GDM1 (cell line): ENCODE measurements around the gene FAM131C.
"Not testable (repeated sequence)": the region's sequence is repeated elsewhere in the genome, so short reads cannot be mapped to it uniquely, and the experiment has no call there.

ENCODE experiments used
- DNase-seq: peaks from one replicate; lab custom pipeline; 2025; lab: John Stamatoyannopoulos, UW

Gene FAM131C

DNA sequence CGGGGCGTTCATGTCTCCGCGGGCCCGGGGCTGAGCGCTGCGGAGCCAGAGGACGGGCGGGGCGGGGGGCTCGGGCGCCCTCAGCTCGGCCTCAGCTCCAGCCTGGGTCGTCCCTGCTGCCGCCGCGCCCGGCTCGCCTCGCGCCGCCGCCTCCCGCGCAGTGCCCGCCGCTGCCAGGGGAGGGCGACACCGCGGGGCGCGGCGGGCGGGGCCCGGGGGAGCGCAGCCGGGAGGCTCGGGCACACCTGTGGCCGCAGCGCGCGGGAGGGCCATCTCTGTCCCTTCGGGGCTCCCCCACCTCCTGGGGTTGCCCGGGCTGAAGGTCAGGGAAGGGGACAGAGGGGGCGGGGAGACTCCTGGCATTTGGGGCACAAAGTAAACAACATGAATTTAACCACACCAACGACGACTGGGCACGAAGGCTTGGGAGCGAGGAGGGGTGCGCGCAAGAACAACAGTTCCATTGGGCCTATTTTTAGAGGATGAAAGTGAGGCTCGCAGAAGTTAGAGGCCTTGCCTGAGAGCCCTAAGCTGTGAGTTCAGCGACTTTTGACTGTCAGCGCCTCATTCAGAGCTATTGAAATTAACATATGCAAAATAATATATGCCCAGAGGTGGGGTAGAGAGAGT is at the start of gene FAM131C:
TSS of gene FAM131C (minus strand) at position 162 of the 630 bp plus-strand sequence. CDS start 209 bp downstream, outside the sequence.
- no peak for DNase-seq

DNA sequence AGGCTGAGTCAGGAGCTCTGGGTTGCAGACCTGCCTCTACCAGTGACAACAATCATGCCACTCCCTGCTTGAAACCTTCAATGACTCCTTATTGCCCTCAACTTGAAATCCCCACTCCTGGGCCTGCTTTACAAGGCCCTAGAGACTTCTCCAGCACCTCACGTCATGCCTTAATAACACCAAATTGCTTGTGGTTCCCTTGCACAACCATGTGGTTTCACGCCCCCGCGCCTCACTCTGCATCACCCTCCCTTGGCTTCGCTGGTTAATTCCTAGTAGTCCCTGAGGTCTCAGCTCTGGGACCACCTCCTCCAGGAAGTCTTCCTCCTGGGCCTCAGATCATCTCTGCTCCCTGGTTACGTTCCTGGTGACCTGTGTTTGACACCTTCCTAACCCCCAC is 49.5 kb upstream of the FAM131C start:
- no peak for DNase-seq

DNA sequence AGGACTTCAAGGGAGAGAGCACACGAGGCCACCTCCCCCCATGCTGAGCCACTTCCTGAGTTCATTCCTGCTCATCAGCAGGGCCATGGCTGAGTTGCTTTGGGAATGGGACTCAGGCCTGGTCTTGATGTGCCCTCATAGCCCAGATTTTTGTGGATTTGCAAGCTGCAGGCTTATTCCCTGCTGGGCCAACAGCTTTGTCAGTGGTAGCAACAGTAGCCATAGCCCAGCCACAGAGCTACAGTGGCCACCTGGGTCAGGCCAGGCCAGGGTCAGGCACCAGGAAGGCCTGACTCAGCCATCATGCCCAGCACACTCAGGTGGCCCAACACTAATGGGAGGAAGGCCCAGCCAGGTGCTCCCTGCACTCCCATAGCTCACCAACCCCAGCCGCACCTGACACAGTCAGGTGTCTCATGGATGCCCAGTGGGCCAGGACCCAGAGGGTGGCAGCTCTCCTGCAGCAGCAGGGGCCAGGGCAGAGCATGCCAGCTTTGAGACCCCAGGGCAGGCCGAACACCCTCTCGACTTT is 49.0 kb upstream of the FAM131C start:
- DNase-seq: no peak

- DNase-seq: no peak
These were observed 47.5 kb upstream of the FAM131C start for GRCh38 chr1:16120940-16121410.

DNA sequence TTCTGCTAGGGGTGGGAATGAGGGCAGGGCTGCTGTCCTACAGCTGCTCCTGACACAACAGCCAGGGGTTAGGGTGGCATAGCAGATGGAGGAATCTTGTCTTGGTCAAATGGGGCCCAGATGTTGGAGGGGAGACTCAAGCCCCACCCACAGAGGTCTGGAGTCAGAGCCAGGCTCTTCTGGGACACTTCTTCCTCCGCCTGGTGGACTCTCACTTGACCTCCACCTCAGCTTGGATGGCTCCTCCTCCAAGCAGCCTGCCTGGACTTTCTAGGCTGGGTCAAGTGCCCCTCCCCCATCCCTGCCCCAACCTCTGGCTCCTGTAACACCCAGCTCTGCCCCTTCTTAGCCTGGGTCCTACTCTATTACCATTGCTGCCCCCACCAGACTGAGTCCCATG is 47.0 kb upstream of the FAM131C start:
- no peak for DNase-seq

DNA sequence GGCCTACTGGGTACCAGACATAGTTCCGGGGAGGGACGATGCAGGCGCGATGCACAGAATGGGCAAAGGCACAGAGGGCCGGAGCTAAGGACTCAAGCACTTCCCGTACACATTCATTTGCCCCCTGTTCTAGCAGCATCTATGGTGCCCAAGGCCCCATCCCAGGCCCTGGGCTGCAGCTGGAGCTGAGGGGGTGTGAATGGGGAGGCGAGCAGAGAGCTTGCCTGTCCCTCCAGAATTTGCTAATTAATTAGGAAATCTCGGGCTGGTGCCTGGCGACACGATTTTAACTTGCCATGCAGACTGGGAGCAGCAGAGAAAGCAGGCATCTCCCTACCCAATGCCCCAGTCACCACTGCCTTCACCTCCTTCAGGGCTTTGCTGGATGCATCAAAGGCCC is 46.5 kb upstream of the FAM131C start:
- no peak for DNase-seq

DNA sequence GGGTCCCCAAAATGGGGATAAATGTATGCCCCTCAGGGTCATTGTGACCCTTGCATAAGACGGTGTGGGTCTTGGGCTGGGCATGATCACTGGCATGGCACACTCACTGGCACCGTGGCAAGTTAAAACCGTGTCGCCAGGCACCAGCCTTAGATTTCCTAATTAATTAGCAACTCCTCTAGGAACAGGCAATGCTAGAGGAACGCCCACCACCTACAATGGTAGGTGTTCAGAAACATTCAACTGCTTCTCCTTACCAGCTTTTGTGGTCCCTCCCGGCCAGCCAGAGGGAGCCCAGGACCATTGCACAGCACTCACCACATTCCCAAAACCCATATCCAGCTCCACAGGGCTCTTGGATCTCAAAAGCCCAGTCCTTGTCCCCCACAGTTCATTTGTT is 46.1 kb upstream of the FAM131C start:
- DNase-seq: no peak

GRCh38 chr1:16118706-16119105 is 45.3 kb upstream of the FAM131C start:
- no peak for DNase-seq

DNA sequence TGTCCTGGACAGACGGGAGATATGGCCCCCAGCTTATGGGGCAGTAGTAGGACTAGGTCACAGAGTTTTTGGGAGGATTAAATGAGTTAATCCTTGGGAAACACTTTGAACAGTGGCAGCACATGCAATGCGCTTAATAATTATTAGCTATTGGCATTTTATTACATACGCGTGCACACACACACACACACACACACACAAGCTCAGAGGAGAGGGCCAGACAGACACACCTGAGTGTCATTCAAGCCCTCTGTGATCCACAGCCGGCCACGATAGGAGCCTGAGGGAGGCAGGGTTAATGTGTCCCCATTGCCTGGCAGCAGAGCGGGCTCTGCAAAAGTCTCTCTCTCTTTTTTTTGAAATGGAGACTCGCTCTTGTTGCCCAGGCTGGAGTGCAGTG is 44.5 kb upstream of the FAM131C start:
- no peak for DNase-seq

DNA sequence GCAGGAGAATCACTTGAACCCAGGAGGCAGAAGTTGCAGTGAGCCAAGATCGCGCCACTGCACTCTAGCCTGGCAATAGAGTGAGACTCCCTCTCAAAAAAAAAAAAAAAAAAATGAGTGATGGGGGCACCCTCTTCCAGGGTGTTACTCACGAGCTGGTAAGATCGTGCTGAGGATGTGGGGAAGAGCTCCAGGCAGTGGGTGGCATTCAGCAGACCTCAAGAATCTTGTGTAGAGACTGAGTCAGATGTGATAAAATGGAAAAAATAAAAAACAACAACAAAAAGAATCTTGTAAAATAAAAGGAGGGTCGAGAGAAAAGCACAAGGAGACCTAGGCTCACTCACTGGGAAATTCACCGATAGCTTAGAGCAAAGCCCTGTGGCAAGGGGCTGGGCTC is 43.9 kb upstream of the FAM131C start:
- no peak for DNase-seq

- DNase-seq: no peak
These were observed 43.2 kb upstream of the FAM131C start for GRCh38 chr1:16116625-16117024.

- DNase-seq: no peak
These were observed 42.6 kb upstream of the FAM131C start for GRCh38 chr1:16116002-16116401.

DNA sequence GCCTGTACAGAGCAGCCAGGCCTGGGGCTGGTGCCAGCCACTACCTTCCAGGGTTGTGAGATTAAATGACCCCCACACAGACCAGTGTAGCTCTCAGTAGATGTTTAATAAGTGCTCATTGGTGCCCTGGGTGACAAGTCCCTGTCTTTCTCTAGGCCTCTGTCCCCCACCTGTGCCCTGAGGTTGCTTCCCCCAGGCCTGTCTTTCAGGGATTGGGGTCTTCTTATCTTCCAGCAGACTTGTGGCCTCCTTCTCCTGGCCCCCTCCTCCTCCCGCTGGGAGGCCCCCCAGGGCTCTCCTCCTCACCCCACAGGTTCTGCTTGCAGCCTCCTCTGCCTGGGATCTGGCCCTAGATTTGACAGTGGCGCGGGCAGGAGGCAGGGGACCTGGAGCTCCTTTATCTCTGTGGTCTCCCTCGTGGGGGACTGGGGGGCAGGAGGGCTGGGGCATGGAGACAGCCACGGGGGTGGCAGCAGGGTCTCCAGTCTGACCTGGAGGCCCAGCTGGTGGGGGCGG is 42.1 kb upstream of the FAM131C start:
- DNase-seq: no peak

DNA sequence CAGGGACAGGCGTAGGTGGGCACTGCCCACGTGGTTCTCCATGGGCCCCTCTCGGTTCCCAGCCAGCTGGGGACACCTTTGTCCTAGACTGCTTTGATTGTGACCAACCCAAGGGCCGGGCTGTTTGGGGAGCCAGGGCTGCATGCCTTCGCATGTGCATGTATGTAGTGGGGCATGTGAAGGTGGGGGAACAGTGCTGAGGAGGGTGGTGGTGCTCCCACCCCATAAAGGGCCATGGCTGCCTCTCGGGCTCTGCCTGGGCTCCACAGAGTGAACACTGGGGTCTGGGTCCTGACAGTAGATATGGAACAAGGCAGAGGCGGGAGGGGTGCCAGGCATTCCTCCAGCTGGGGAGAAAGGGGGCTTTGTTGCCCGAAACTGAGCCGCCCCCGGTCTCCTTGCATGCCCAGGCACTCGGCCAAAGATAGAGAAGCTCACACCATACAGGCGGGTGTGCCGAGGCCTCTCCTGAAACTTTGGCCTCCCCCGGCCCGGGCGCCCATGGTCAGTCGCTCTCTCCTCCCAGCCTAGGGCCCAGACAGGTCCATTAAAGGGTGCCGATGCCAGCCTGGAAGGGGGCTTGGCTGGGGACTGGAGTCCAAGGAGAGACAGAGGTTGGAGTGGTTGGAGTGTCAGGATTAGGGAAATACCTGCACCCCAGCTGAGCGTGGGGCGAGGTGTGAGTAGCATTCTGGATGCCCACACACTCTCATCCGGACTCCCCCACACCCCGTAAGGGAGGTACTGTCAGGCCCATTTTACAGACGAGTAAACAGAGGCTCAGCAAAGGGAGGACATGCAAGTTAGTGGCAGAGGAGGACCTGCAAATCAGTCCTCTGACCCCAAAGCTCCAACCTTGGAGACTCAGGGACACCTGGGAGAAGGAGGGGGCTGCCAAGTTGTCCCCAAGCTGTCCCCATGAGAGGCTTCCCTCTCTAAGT is 41.3 kb upstream of the FAM131C start:
- no peak for DNase-seq

GRCh38 chr1:16112596-16113555 is 39.4 kb upstream of the FAM131C start:
- no peak for DNase-seq

DNA sequence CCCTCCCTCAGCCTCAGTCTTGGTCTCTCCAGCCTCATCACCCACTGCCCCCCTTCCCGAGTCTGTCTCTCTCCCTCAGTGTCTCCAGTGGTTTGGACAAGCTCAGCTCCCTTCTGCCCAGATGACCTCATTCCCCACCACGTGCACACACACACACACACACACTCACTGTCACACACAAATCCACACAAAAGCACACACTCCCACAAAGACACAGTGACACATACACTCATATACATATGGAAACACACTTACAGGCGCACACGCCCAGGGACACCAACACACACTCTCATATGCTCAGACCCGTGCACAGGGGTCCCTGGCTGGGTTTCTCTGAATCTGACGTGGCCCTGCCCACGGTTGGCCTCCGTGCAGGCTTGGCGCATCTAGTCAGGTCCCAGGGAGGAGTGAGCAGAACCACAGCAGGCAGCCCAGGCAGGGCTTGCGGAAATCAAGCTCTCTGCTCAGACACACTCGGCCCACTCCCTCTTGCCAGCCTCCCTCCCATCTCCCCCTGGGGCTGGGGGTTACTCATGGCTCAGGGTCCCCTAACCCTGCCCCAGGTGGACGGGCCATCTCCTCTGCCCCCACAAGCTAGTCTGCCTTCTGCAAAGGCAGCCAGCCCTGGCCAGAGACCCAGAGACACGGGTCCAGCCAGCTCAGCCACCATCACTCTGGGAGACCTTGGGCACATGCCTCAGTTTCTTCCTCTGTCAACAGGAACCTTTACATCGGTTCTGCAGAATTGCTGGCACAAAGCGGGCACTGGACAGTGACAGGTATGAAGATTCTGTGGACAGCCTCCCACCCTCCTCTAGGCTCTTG is 38.5 kb upstream of the FAM131C start:
- no peak for DNase-seq

- DNase-seq: no peak
These were observed 37.4 kb upstream of the FAM131C start for GRCh38 chr1:16110884-16111283.

- no peak for DNase-seq
These were observed 37.0 kb upstream of the FAM131C start for GRCh38 chr1:16110456-16110855.

DNA sequence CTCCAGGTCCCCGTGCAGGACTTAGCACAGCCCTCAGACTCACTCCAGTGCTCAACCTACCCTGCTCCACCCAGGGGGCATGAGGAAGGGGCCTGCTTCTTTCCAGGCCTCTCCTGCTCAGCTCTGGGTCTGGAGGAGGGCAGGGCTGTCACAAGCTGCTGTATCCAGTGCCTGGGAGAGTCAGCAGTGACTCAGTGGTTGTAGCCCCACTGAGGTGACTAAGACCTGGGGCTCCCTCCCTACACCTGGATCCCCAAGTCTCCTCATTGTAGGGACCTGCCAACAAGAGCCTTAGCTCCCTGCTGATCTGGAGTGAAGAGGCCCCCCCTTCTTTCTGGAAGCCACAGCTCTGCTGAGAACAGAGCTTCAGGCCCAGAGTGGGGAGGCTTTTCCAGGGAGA is 36.1 kb upstream of the FAM131C start:
- DNase-seq: no peak

DNA sequence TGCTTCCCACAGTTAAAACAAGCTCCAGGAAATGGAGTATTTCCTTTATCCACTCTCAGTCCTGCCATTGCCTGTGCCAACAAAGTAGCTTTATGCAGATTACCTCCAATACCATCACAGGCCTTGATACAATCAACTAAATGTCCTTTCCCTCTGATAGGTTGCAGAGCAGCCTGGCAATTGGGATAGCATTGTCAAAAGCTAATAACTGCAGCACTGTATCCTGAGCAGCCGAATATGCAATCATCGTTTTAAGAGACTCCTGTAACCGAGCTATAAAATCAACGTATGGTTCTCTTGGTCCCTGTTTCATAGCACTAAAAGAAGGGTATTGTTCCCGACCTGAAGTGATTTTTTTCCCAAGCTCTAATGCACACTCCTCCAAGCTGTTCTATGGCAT is 33.6 kb upstream of the FAM131C start:
- DNase-seq: not testable (repeated sequence)

DNA sequence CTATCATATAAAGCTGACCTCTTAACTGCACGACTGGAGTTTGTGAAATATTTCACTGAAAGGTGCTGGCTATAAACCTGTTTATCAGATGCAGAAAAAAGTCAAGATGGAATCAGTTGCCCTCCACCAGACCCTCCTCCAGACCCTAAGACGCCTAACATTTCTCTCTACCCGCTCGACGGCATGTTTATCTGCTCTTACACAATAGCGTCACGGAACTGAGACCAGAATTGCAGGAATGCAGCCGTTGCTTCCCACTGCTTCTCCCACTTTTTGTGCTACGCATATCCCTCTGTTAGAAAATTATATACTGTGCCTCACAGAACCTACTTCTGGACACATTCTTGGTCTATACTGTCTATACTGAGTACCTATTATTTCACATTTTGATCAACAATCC is 28.2 kb upstream of the FAM131C start:
- no peak for DNase-seq
